ENCODE data around the gene LAMA4. TPM values are rescaled to one million over a fixed set of nuclear protein-coding genes. Genes with fewer than 3 reads are reported as not detected.

Gene LAMA4
- total and polyA plus RNA-seq, 4 donors: 2.1 to 6.0 (median 3.5) TPM

- TF ChIP-seq SP1 (IDR thresholded peaks at IDR 0.05): no peak
- TF ChIP-seq TAF1 (conservative IDR thresholded peaks at IDR 0.05): no peak
- TF ChIP-seq GABPA (IDR thresholded peaks at IDR 0.05 in 1 of 2, conservative IDR thresholded peaks at IDR 0.05 in 1 of 2): no peak
- TF ChIP-seq ZBTB33 (IDR thresholded peaks at IDR 0.05): no peak
- TF ChIP-seq RAD21 (IDR thresholded peaks at IDR 0.05): no peak
- TF ChIP-seq YY1 (IDR thresholded peaks at IDR 0.05): no peak
- TF ChIP-seq, protein P1, sequence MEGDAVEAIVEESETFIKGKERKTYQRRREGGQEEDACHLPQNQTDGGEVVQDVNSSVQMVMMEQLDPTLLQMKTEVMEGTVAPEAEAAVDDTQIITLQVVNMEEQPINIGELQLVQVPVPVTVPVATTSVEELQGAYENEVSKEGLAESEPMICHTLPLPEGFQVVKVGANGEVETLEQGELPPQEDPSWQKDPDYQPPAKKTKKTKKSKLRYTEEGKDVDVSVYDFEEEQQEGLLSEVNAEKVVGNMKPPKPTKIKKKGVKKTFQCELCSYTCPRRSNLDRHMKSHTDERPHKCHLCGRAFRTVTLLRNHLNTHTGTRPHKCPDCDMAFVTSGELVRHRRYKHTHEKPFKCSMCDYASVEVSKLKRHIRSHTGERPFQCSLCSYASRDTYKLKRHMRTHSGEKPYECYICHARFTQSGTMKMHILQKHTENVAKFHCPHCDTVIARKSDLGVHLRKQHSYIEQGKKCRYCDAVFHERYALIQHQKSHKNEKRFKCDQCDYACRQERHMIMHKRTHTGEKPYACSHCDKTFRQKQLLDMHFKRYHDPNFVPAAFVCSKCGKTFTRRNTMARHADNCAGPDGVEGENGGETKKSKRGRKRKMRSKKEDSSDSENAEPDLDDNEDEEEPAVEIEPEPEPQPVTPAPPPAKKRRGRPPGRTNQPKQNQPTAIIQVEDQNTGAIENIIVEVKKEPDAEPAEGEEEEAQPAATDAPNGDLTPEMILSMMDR (IDR thresholded peaks at IDR 0.05; ENCODE audit: low read depth, low read length, missing input control): no peak
- TF ChIP-seq, protein P2, sequence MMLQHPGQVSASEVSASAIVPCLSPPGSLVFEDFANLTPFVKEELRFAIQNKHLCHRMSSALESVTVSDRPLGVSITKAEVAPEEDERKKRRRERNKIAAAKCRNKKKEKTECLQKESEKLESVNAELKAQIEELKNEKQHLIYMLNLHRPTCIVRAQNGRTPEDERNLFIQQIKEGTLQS (IDR thresholded peaks at IDR 0.05): no peak
- TF ChIP-seq EGR1 (IDR thresholded peaks at IDR 0.05; ENCODE audit: low read depth in 2 of 2): no peak
- no peak for TF ChIP-seq NR2F2 (IDR thresholded peaks at IDR 0.05)
- TF ChIP-seq, protein P3, sequence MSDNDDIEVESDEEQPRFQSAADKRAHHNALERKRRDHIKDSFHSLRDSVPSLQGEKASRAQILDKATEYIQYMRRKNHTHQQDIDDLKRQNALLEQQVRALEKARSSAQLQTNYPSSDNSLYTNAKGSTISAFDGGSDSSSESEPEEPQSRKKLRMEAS (IDR thresholded peaks at IDR 0.05): no peak
- no peak for TF ChIP-seq HNF4G (IDR thresholded peaks at IDR 0.05)
- no peak for TF ChIP-seq JUND (IDR thresholded peaks at IDR 0.05)
- TF ChIP-seq FOXA2 (IDR thresholded peaks at IDR 0.05): no peak
- no peak for TF ChIP-seq REST (IDR thresholded peaks at IDR 0.05)
- no peak for TF ChIP-seq RXRA (IDR thresholded peaks at IDR 0.05)
- no peak for TF ChIP-seq HNF4A (conservative IDR thresholded peaks at IDR 0.05)
- no peak for TF ChIP-seq FOXA1 (IDR thresholded peaks at IDR 0.05)
- 69% methylated on average over 2 of the region's 2 CpGs for WGBS
These were observed 22.7 kb downstream of the LAMA4 start for GRCh38 chr6:112231594-112232060.

More at GRCh38 chr6:112231594-112232060, 22.7 kb downstream of the LAMA4 start:
- no peaks in the 10 kb centered on the region for H3K27me3 ChIP-seq (ENCODE audit: control insufficient read depth in 4 of 4, insufficient read depth in 4 of 4, low read length in 3 of 4)
- H3K27ac ChIP-seq (ENCODE audit: low read depth in 1 of 2, low read length in 2 of 2): no peak overlapping the region
- peaks cover 0 to 15% (median 9%) of the 10 kb centered on the region in 4 donors for H3K4me1 ChIP-seq (ENCODE audit: control insufficient read depth in 4 of 4, insufficient read depth in 4 of 4, low read length in 3 of 4)
- no peak for DNase-seq (ENCODE audit: low spot score)
- no peaks in the 10 kb centered on the region for H3K9me3 ChIP-seq (ENCODE audit: control insufficient read depth in 4 of 4, low read length in 3 of 4)
- H3K9ac ChIP-seq (ENCODE audit: low read depth in 1 of 2, low read length in 2 of 2): no peak overlapping the region
- H3K4me3 ChIP-seq (ENCODE audit: low read depth in 1 of 3, low read length in 3 of 3): no peak overlapping the region
- H3K36me3 ChIP-seq (ENCODE audit: control insufficient read depth in 4 of 4, insufficient read depth in 3 of 4, low read depth in 1 of 4, low read length in 3 of 4): no peaks in the 10 kb centered on the region

Measured in liver (tissue), 9 donors.